ENCODE measurements around the gene SLC20A1.

The SLC20A1 gene

GRCh38 chr2:112622528-112622849 lies 23.2 kb upstream of the SLC20A1 start:
- no peak overlapping the region for H3K4me3 ChIP-seq (ENCODE audit: low read depth, low read length)
- DNase-seq (ENCODE audit: low read depth) = peak; percentile 93

- peak; percentile 53 for DNase-seq (ENCODE audit: low read depth)
- no peak overlapping the region for H3K4me3 ChIP-seq (ENCODE audit: low read depth, low read length)
Observed at GRCh38 chr2:112623913-112624777, 21.6 kb upstream of the SLC20A1 start.

GRCh38 chr2:112625474-112626114 lies 20.1 kb upstream of the SLC20A1 start:
- no peak overlapping the region for H3K4me3 ChIP-seq (ENCODE audit: low read depth, low read length)
- DNase-seq (ENCODE audit: low read depth) = no peak

GRCh38 chr2:112626604-112627059 lies 19.1 kb upstream of the SLC20A1 start:
- H3K4me3 ChIP-seq (ENCODE audit: low read depth, low read length) = peak overlapping the region; percentile 4

GRCh38 chr2:112627060-112628040 lies 18.4 kb upstream of the SLC20A1 start:
- DNase-seq (ENCODE audit: low read depth) = peak; percentile 91
- H3K4me3 ChIP-seq (ENCODE audit: low read depth, low read length) = peak overlapping the region; percentile 4

More at GRCh38 chr2:112626604-112627059, 19.1 kb upstream of the SLC20A1 start:
- DNase-seq (ENCODE audit: low read depth) = peak; percentile 38

GRCh38 chr2:112629224-112629623 lies 16.5 kb upstream of the SLC20A1 start:
- DNase-seq (ENCODE audit: low read depth) = no peak
- H3K4me3 ChIP-seq (ENCODE audit: low read depth, low read length) = no peak overlapping the region

- DNase-seq (ENCODE audit: low read depth) = no peak
- no peak overlapping the region for H3K4me3 ChIP-seq (ENCODE audit: low read depth, low read length)
Observed at GRCh38 chr2:112629823-112630222, 15.9 kb upstream of the SLC20A1 start.

- no peak for DNase-seq (ENCODE audit: low read depth)
- H3K4me3 ChIP-seq (ENCODE audit: low read depth, low read length) = no peak overlapping the region
Observed at GRCh38 chr2:112630268-112630667, 15.5 kb upstream of the SLC20A1 start.

DNA sequence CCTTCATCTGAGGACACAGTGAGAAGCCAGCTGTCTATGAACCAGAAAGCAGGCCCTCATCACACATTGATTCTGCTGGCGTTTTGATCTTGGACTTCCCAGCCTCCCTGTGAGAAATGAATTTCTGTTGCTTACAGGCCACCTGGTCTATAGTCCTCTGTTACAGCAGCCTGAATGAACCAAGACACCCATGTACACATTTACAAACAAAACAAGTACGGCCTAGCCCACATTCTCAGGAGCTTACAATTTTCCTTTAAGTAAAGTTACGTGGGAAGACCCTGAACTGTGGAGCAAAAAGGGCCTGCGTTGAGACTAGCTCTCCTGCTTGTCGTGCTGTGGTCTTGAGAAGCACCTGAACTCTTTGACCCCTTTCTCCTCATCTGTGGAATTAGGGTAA lies 12.0 kb upstream of the SLC20A1 start:
- H3K4me3 ChIP-seq (ENCODE audit: low read depth, low read length) = no peak overlapping the region
- no peak for DNase-seq (ENCODE audit: low read depth)

DNA sequence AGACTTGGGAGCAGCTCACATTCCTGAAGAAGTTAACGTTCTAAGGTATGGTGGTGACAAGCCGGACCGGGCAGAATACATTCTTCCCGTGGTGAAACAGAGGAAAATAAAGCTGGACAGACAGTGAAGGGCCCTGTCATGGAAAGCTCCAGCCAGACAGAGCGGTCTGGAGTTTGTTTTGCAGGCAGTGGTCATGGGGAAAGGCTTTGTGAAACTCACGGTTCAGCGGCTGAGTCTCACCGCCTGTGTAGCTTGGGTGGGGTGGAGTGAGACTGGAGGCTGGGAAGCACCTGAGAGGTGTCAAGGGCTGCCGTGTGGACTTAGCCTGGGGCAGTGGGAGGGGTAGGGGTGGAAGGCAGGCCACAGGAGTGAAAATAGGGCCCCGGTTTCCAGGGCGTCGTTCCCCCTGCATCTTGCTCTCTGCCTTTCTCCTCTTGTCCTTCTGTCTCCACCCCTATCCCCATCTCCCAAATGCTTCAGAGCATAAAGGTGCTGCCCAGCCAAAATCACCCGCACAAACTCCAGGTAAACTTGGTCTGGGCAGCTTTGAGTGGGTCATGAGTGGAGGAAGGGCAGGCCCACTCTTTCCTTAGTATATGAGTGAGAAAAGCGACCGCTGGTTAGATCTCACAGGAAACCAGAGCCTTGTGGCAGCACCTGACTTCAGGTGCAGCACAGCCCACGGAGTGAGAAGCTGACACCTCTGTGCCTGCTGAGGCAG lies 11.4 kb upstream of the SLC20A1 start:
- DNase-seq (ENCODE audit: low read depth) = no peak
- H3K4me3 ChIP-seq (ENCODE audit: low read depth, low read length) = no peak overlapping the region

- DNase-seq (ENCODE audit: low read depth) = no peak
- H3K4me3 ChIP-seq (ENCODE audit: low read depth, low read length) = no peak overlapping the region
Observed at GRCh38 chr2:112634874-112635157, 10.9 kb upstream of the SLC20A1 start.

DNA sequence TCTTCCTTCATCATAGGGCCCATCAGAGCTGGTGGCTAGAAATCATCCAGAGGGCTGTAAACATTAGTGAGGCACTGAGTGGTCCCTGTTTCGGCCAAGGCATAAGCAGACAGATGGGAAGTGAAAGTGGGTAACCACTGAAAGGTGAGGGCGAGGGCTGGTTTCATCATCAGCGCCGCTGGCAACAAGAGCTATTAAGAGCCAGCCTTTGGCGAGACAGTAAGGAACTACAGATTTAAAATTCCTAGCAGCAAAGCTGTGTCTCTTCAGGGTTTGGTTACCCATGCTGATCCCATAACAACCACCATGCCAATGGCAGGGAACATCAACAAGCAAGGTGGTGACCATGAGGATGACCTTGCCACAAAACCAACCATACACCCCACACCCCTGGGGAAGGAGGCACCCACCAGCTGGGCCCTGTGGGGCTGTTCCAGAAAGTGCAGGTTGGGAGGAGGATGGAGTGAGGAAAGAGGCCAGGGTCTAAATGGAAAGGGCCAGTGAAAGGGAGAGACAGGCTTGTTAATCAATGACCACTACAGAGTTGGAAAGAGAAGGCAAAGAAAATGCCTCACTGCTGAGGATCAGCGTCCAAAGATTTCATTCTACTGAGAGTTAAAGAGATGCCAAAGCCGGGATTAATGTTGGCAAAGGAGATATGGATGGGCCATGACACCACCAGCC lies 9.0 kb upstream of the SLC20A1 start:
- DNase-seq (ENCODE audit: low read depth) = no peak
- no peak overlapping the region for H3K4me3 ChIP-seq (ENCODE audit: low read depth, low read length)

DNA sequence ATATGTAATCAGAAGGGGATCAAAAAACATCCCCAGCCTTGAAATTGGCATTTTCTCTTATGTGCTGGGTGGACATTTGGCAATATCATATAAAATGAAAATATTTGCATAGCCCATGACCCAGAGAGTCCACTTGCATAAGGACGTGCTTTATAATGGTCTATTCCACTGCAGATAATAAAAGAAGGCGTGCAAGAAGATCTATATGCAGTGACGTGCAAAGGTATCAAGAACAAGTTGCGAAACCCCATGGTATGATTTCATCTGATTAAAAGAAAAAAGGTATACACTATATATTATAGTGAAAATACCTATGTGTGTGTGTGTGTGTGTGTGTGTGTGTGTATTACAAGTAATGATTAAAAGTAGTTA lies 8.5 kb upstream of the SLC20A1 start:
- H3K4me3 ChIP-seq (ENCODE audit: low read depth, low read length) = no peak overlapping the region
- DNase-seq (ENCODE audit: low read depth) = no peak

DNA sequence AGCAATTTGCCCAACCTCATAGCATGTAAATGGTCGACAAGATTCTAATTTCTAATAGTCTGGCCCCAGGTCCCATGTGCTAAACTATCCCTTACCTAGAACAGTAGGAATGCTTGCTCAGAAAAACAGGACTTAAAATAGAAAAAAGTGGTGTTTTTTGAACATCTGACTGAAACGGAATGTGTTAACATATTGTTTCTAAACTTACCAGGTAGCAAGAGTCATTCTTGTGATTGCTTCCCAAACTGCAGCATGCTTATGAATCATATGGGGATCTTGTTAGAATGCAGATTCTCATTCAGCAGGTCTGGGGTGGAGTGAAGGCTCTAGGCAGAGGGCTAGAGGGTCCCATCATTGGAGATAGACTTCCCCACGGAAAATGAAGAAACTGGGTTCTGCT lies 5.8 kb upstream of the SLC20A1 start:
- no peak overlapping the region for H3K4me3 ChIP-seq (ENCODE audit: low read depth, low read length)
- no peak for DNase-seq (ENCODE audit: low read depth)

GRCh38 chr2:112640467-112640799 lies 5.3 kb upstream of the SLC20A1 start:
- H3K4me3 ChIP-seq (ENCODE audit: low read depth, low read length) = no peak overlapping the region

DNA sequence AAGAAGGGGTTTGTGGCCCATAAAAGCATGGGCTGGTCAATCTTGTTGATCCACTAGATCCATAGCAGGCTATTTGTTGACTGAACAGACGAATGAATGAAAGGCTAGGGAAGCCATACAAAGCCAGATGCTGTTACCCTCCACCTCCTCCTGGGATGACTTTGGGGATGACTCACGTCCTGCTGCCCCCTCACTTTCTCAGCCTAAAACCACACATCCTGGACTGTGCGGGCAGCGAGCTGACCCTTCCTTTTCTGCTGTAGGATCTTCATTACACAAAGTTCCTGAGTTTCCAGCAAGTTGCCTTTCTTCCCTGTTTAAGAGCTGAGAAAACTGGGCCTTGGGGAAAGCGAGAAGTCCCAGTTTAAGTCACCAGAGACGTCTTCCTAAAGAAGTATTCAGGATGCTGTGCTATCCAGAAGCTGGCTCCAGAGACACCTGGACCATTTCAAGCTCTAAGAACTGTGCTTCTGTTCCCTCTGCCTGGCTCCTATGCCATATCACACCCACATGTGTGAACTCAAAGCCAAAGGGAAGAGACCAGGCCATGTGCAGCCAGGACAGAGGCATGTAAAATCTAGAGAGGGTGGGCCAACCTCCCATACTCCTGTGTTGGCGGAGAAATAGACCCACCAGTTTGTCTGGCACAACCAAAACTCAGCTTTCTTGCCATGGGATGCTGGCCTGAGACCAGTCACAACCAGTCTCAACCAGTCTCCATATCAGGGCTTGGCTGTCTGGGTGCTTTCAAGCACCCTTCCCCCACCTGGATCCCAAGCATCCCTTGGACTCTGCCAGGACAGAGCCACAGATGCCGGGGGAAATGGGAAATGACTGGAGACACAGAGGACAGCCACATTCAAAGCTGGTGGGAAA lies 4.7 kb upstream of the SLC20A1 start:
- no peak overlapping the region for H3K4me3 ChIP-seq (ENCODE audit: low read depth, low read length)
- peak; percentile 89 for DNase-seq (ENCODE audit: low read depth)

More at GRCh38 chr2:112640467-112640799, 5.3 kb upstream of the SLC20A1 start:
- no peak for DNase-seq (ENCODE audit: low read depth)

- no peak overlapping the region for H3K4me3 ChIP-seq (ENCODE audit: low read depth, low read length)
- no peak for DNase-seq (ENCODE audit: low read depth)
Observed at GRCh38 chr2:112641701-112642100, 4.0 kb upstream of the SLC20A1 start.

DNA sequence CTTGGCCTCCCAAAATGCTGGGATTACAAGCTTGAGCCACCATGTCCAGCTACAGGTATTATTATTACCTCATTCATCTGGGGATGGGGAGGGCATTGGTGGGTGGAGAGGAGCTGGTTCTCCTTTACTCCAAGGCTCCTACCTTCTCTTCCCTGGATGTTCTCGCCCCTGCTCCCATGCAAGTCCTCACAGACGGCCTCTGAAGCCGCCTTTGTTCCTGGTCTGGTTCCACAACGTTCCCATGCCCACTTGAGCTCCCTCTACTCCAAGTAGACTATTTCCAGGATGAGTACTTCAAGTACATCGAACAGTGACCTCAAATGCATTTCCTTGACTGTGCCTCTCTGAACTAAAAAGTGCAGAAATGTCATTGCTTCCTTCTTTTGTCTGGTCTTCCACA lies 3.2 kb upstream of the SLC20A1 start:
- no peak for DNase-seq (ENCODE audit: low read depth)

More for the DNA sequence above, 3.2 kb upstream of the SLC20A1 start:
- no peak overlapping the region for H3K4me3 ChIP-seq (ENCODE audit: low read depth, low read length)
